PC-9 (cell line): ENCODE data around the gene TPCN2. TPM values are rescaled to one million over a fixed set of nuclear protein-coding genes. Genes with fewer than 3 reads are reported as not detected.

Source experiments
- BruUV-seq: library from RNA; stranded (reverse); fragments of 400-500 nt; replicated peaks from 2 replicates; lab custom pipeline; 2021; lab: Mats Ljungman, UMichigan
- CTCF ChIA-PET: fragments of 300-600 bp; sonication (Branson Sonifier 250); formaldehyde crosslinking; loops from one replicate; lab custom pipeline; 2022; ENCODE audit warnings: antibody characterized with exemption; lab: Charles Lee
- POLR2A ChIA-PET: fragments of 300-600 bp; sonication (Branson Sonifier 250); formaldehyde crosslinking; loops from one replicate; lab custom pipeline; 2022; ENCODE audit warnings: antibody characterized with exemption; ENCODE audit not compliant: unreplicated experiment; lab: Charles Lee
- DNase-seq, 2 experiments: peaks; one replicate each; pipeline versions ENCODE4 v3.0.0 to v3.0.0-alpha.2; 2015 to 2022; ENCODE audit warnings: mixed read lengths in 1 of 2
- H2AFZ ChIP-seq: fragments of 200-600 bp; sonication (generic); 2 replicates; pipeline ENCODE4 v1.8.1; 2017; ENCODE audit warnings: antibody characterized with exemption
- H3F3A ChIP-seq: fragments of 200-600 bp; sonication (generic); 2 replicates; pipeline ENCODE4 v1.8.1; 2017; ENCODE audit warnings: antibody characterized with exemption, mild to moderate bottlenecking, low read depth; ENCODE audit not compliant: insufficient read depth
- H3K27ac ChIP-seq: fragments of 200-600 bp; sonication (generic); 2 replicates; pipeline ENCODE4 v1.6.1; 2016; ENCODE audit warnings: mixed run types
- H3K27me3 ChIP-seq: fragments of 200-600 bp; sonication (generic); 2 replicates; pipeline ENCODE4 v1.6.1; 2016; ENCODE audit warnings: low read depth, mixed run types; ENCODE audit not compliant: insufficient read depth
- H3K36me3 ChIP-seq: fragments of 200-600 bp; sonication (generic); 2 replicates; pipeline ENCODE4 v1.6.1; 2016; ENCODE audit warnings: low read depth, mixed run types
- H3K4me1 ChIP-seq: fragments of 200-600 bp; sonication (generic); replicated peaks from 2 replicates; pipeline ENCODE4 v1.6.1; 2016; ENCODE audit warnings: mixed run types; ENCODE audit not compliant: insufficient read depth
- H3K4me2 ChIP-seq: fragments of 200-600 bp; sonication (generic); 2 replicates; pipeline ENCODE4 v1.6.1; 2017; ENCODE audit warnings: mixed run types
- H3K4me3 ChIP-seq: fragments of 200-600 bp; sonication (generic); 2 replicates; pipeline ENCODE4 v1.6.1; 2016; ENCODE audit warnings: mixed run types
- H3K79me2 ChIP-seq: fragments of 200-600 bp; sonication (generic); 2 replicates; pipeline ENCODE4 v1.6.1; 2017; ENCODE audit warnings: low read depth, mixed run types
- H3K9me2 ChIP-seq: fragments of 200-600 bp; sonication (generic); 2 replicates; pipeline ENCODE4 v1.8.1; 2017; ENCODE audit warnings: mild to moderate bottlenecking; ENCODE audit not compliant: insufficient read depth
- H3K9me3 ChIP-seq: fragments of 200-600 bp; sonication (generic); 2 replicates; pipeline ENCODE4 v1.8.1; 2016; ENCODE audit warnings: low read depth; ENCODE audit not compliant: insufficient read depth
- H4K20me1 ChIP-seq: fragments of 200-600 bp; sonication (generic); 2 replicates; pipeline ENCODE4 v1.8.1; 2017; ENCODE audit not compliant: insufficient read depth
- CTCF ChIP-seq: fragments of 200-600 bp; sonication (generic); conservative IDR thresholded peaks from 2 replicates; pipeline ENCODE4 v1.6.1; 2017; ENCODE audit warnings: mixed run types, antibody characterized with exemption, mild to moderate bottlenecking, moderate library complexity
- EZH2 ChIP-seq: fragments of 200-600 bp; sonication (generic); IDR thresholded peaks from 2 replicates; pipeline ENCODE4 v1.8.0; 2017; ENCODE audit warnings: antibody characterized with exemption, low read depth
- intact Hi-C: fragments of 100-400 bp; cut with micrococcal nuclease; formaldehyde crosslinking; loops from one replicate; pipeline ENCODE4 v1.10.0; 2022; ENCODE audit not compliant: unreplicated experiment
- total RNA-seq: library from RNA; stranded (reverse); gene quantifications from 2 replicates; pipeline ENCODE4 v1.2.3, GENCODE V29; 2021

The TPCN2 gene
- total RNA-seq, 1 experiment from 2014 or later = 24.8 TPM

- peak overlapping the region; percentile 17 for H3K27ac ChIP-seq
- BruUV-seq = TSS peak; percentile 93
- no peak overlapping the region for H2AFZ ChIP-seq
- no peaks in the 10 kb centered on the region for H3K9me3 ChIP-seq
- intact Hi-C loops = loop anchor here (10.0 kb wide), 1 partner anchor 76 kb away; no protein-coding TSS in a partner anchor
- no peak overlapping the region for H3K4me3 ChIP-seq
- H3K4me2 ChIP-seq = peak overlapping the region; percentile 59
- no peaks in the 10 kb centered on the region for H3K36me3 ChIP-seq
- no peaks in the 10 kb centered on the region for H3K9me2 ChIP-seq
- peaks cover 10% of the 10 kb centered on the region; the same call in 1 of the 2 replicates for H3K27me3 ChIP-seq
- CTCF ChIA-PET = interaction anchor here (1.0 kb wide), 1 partner anchor 40 kb away, joined by 3 read pairs; the partner anchor contains the start of gene TPCN2
- H3K4me1 ChIP-seq = peaks cover 40% of the 10 kb centered on the region
- no peaks in the 10 kb centered on the region for H4K20me1 ChIP-seq
- H3F3A ChIP-seq = peaks cover 23% of the 10 kb centered on the region
- H3K79me2 ChIP-seq = no peaks in the 10 kb centered on the region
- DNase-seq = peak; percentile 93 to 95
- TF ChIP-seq EZH2 (no peak), CTCF (no peak)
- POLR2A ChIA-PET = interaction anchor here (0.5 to 0.6 kb wide), 3 partner anchors 139 to 686 kb away, joined by 3 to 4 read pairs (median 3); no protein-coding TSS in a partner anchor
Observed at GRCh38 chr11:69008737-69009440, 39.8 kb upstream of the TPCN2 start.

GRCh38 chr11:69009441-69010211, 39.1 kb upstream of the TPCN2 start:
- no peaks in the 10 kb centered on the region for H3K79me2 ChIP-seq
- no peaks in the 10 kb centered on the region for H3K36me3 ChIP-seq
- no peak overlapping the region for H3K4me3 ChIP-seq
- DNase-seq = no peak
- intact Hi-C loops = loop anchor here (10.0 kb wide), 1 partner anchor 75 kb away; no protein-coding TSS in a partner anchor
- H3K4me2 ChIP-seq = peak overlapping the region; percentile 73
- H3K9me3 ChIP-seq = no peaks in the 10 kb centered on the region
- TF ChIP-seq CTCF = no peak
- no peak for TF ChIP-seq EZH2
- no peak overlapping the region; the same call in 1 of the 2 replicates for H3K27ac ChIP-seq
- peaks cover 40% of the 10 kb centered on the region for H3K4me1 ChIP-seq
- H4K20me1 ChIP-seq = no peaks in the 10 kb centered on the region
- H3K27me3 ChIP-seq = peaks cover 15% of the 10 kb centered on the region; the same call in 1 of the 2 replicates
- H2AFZ ChIP-seq = no peak overlapping the region
- CTCF ChIA-PET = interaction anchor here (0.6 kb wide), 1 partner anchor 206 kb away, joined by 3 read pairs; no protein-coding TSS in a partner anchor
- no TSS peak for BruUV-seq
- H3K9me2 ChIP-seq = no peaks in the 10 kb centered on the region
- peaks cover 23% of the 10 kb centered on the region for H3F3A ChIP-seq
- POLR2A ChIA-PET = no interaction called here

GRCh38 chr11:69010361-69010891, 38.3 kb upstream of the TPCN2 start:
- TSS peak; percentile 8 for BruUV-seq
- Histone ChIP-seq H3F3A (peaks cover 23% of the 10 kb centered on the region), H3K9me3 (no peaks in the 10 kb centered on the region), H3K9me2 (no peaks in the 10 kb centered on the region), H3K27ac (no peak overlapping the region), H3K4me2 (peak overlapping the region; percentile 73), H3K79me2 (no peaks in the 10 kb centered on the region), H2AFZ (no peak overlapping the region), H3K4me1 (peaks cover 40% of the 10 kb centered on the region), H3K27me3 (peaks cover 15% of the 10 kb centered on the region; the same call in 1 of the 2 replicates), H3K4me3 (peak overlapping the region; percentile 41; the same call in 1 of the 2 replicates), H4K20me1 (no peaks in the 10 kb centered on the region), H3K36me3 (no peaks in the 10 kb centered on the region)
- peak; percentile 58 to 68 for DNase-seq
- POLR2A ChIA-PET = interaction anchor here (0.5 to 0.6 kb wide), 3 partner anchors 38 to 1309 kb away, joined by 3 to 9 read pairs (median 3); partner anchors contain the start of genes C11orf24 and TPCN2
- CTCF ChIA-PET = interaction anchor here (0.5 to 1.0 kb wide), 4 partner anchors 10 to 892 kb away, joined by 3 to 6 read pairs (median 4); no protein-coding TSS in a partner anchor
- intact Hi-C loops = no loop called here
- no peak for TF ChIP-seq CTCF
- no peak for TF ChIP-seq EZH2
